Fibroblast of the aortic adventitia (primary cell): ENCODE measurements around the gene EPB41L4B. TPM values are rescaled to one million over a fixed set of nuclear protein-coding genes. Genes with fewer than 3 reads are reported as not detected.

Source experiments
- DNase-seq: peaks from one replicate; pipeline ENCODE4 v3.0.0-alpha.2; 2010; ENCODE audit warnings: low read depth
- H3K4me3 ChIP-seq: 2 replicates; pipeline ENCODE4 v1.5.1; 2011; ENCODE audit warnings: low read depth, mild to moderate bottlenecking, control low read depth, low read length, moderate library complexity
- total RNA-seq: library from RNA; depleted of rRNA; stranded (reverse); fragments of >200 nt; gene quantifications from 2 replicates; pipeline ENCODE4 v1.2.3, GENCODE V29; 2012; ENCODE audit warnings: low replicate concordance
- TF ChIP-seq, protein P1 (sequence below): IDR thresholded peaks from 2 replicates; pipeline ENCODE4 v1.5.1; 2011; ENCODE audit warnings: mild to moderate bottlenecking, low read length, control low read depth, inconsistent platforms; ENCODE audit not compliant: insufficient read depth

EPB41L4B gene
- total RNA-seq, 1 donor, result 1.8 TPM

DNA sequence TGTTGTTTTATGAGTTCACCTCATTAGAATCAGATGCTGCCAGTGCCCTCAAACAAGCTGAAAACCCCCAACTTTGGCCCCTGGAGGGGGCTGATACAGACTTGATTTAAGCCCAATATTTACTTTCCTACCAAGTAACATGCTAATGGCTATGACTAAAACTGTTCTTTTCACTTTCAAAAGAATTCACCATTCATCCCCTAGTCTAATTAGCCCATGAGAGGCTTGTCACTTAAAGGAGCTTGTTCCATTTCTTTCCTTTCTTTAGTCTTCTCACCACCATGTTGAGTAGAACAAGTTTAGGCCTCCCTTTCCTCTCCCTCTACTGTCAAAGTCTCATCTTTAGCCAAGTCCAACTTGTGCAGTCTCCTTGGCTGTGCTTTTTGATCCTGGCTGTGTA is 50.4 kb downstream of the EPB41L4B start:
- H3K4me3 ChIP-seq, result no peak overlapping the region
- no peak for DNase-seq
- TF ChIP-seq, protein P1, sequence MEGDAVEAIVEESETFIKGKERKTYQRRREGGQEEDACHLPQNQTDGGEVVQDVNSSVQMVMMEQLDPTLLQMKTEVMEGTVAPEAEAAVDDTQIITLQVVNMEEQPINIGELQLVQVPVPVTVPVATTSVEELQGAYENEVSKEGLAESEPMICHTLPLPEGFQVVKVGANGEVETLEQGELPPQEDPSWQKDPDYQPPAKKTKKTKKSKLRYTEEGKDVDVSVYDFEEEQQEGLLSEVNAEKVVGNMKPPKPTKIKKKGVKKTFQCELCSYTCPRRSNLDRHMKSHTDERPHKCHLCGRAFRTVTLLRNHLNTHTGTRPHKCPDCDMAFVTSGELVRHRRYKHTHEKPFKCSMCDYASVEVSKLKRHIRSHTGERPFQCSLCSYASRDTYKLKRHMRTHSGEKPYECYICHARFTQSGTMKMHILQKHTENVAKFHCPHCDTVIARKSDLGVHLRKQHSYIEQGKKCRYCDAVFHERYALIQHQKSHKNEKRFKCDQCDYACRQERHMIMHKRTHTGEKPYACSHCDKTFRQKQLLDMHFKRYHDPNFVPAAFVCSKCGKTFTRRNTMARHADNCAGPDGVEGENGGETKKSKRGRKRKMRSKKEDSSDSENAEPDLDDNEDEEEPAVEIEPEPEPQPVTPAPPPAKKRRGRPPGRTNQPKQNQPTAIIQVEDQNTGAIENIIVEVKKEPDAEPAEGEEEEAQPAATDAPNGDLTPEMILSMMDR, result no peak

DNA sequence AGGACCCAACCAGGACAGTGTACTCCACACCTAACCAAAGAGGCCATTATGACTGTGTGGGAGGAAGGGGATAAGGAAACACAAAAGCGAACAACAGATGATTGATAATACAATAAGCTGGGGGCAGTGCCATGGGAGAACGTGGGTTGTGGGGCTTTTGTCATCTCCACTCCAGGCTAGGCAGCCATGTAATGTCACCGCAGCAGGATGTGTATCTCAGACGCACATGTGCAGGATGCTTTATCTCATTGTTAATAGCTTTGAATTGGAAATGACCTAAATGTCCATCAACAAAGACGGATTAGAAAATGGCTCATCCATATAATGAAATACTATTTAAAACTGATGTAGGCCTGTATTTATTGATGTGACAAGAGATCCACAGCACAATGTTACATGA is 51.0 kb downstream of the EPB41L4B start:
- TF ChIP-seq, protein P1, result no peak
- DNase-seq, result no peak
- no peak overlapping the region for H3K4me3 ChIP-seq

DNA sequence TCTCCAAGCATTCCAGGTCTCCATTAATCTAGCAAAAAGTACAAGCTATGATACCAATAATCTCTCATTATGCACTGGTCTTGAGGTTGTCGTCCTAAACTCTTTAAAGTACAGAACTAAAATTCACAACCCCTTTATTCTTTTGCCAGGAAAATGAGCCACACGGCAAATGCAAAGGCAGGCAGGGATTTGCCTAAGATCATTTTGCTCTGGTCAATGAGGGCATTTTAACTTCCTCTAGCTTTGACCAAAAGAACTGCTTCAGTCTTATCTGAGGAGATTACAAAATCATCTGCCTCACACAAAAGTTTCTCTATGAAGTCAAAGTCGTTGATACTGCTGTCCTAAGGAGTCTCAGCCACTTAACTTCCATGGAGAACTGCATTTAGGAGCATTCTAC is 51.8 kb downstream of the EPB41L4B start:
- H3K4me3 ChIP-seq, result no peak overlapping the region
- no peak for DNase-seq
- TF ChIP-seq, protein P1, result no peak

DNA sequence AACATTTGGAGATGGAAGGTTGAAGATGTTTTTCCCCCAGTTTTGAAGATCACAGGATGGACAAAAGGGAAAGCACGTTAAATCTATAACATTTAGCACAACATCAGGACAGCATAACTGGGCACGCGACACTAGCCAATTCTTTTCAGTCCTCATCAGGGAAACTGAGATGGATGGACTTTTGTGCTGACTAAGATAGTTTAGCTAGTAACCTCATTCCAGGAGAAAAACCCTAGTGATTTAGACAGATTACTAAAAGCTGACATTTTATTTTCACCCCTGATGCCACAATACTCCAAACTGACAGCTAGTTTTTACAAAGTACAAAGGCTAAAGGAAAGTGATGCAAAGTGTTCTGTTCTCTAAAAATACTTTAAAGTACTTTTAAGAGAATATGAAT is 53.3 kb downstream of the EPB41L4B start:
- H3K4me3 ChIP-seq, result no peak overlapping the region
- TF ChIP-seq, protein P1, result no peak
- DNase-seq, result no peak

DNA sequence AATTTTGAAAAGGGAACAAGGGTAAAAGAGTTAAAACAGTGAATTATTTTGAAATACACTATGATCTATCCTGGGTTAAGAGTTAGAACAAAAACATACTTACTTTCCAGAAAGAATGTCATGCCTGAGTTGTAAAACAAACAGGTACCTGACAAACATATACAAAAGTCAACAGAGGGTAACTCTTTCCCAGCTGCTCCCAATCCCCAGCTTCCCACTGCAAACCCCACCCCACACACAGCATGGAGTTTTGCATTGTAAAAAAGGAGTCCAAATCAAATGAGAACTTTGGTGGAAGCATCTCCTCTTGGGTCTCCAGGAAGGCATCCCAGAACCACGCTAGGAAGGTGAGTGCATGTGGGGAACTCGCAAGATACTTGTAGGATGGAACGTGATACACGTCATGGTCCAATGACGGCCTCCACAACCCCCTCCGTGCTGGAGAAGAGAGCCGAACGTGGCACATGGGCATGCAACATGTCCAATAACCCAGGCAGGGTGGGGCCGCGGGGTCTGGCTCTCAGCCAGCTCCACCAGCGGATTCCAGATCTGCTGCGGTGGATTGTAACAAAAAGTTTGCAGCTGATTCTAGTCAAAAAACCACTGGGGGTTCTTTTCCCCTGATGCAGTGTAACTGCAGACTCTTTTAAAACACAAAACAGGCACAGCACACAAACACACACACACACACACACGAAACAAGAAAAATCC is 55.8 kb downstream of the EPB41L4B start:
- DNase-seq, result peak; percentile 7
- no peak overlapping the region for H3K4me3 ChIP-seq
- TF ChIP-seq, protein P1, result no peak

DNA sequence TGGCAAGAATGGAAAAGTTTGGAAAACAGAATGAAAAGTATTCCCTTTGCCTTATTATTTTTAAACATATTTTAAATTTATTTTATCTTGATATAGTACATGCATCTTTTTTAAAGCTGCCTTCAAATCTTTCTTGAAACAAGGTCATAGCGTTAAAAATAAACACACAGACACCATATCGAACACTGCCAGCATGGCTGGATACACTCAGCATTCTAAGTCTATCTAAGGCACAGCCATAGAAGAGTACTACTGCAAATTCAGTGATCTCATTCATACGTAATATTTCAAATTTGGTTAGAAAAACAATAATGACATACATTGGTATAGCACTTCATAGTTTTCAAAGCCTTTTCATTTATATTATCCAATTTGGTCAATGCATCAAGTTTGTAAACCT is 57.5 kb downstream of the EPB41L4B start:
- TF ChIP-seq, protein P1, result no peak
- DNase-seq, result no peak
- no peak overlapping the region for H3K4me3 ChIP-seq
